ENCODE data around the gene MRPL16. TPM values are rescaled to one million over a fixed set of nuclear protein-coding genes. Genes with fewer than 3 reads are reported as not detected.
A peak's percentile ranks its signal among the peaks of the same experiment; 100 is the strongest.

The MRPL16 gene
- total and polyA plus RNA-seq, 2 of the 13 experiments (the other 11 are each of a cell fraction or from before 2014, with no cell fraction given) = 45.3 to 62.6 TPM

DNA sequence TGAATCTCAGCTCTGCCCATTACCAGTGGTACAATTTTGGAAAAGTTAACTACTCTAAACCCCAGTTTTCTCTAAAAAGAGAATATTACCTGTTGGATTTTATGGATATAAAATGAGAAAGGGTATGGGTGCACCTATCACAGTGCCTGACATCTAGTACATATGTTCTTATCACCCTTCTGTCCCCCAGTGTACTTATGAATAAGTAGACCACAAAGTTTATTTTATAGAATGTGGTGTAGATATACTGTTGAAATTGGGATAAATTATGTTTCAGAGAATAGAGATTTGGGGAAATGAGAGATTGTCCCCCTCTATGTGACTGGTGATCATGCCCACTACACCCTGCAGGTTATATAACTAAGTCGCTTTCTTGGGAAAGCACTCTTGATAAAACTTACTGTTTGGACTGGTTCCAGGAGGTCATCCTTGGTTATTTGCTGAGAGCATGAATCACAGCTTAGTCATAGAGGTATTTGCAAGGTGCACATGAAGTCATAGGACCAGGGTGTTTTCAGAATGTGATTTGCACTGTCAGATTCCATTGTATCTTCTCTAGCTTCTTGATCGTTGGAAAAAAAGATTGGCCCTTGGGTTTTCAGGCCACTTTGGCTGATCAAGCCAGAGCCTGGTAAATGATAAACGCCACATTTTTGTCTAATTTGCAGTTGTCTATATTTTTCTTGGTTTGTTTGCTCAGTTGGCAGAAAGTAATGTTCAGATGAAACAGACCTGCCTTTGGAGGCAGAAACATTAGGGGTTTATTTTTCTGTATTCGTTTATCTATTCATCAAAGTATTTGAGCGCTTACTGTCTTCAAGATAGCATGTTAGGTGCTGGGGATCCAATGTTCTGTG is 34.1 kb downstream of the MRPL16 start (continued):
- TF ChIP-seq, protein P1, sequence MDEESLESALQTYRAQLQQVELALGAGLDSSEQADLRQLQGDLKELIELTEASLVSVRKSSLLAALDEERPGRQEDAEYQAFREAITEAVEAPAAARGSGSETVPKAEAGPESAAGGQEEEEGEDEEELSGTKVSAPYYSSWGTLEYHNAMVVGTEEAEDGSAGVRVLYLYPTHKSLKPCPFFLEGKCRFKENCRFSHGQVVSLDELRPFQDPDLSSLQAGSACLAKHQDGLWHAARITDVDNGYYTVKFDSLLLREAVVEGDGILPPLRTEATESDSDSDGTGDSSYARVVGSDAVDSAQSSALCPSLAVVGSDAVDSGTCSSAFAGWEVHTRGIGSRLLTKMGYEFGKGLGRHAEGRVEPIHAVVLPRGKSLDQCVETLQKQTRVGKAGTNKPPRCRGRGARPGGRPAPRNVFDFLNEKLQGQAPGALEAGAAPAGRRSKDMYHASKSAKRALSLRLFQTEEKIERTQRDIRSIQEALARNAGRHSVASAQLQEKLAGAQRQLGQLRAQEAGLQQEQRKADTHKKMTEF (CRISPR knock-in tag; IDR thresholded peaks at IDR 0.05) = peak; percentile 32; the same call in 1 of the 2 replicates
- no peak for TF ChIP-seq ZNF136 (CRISPR knock-in tag; IDR thresholded peaks at IDR 0.05; ENCODE audit: low read depth)
- peak; percentile 50 for TF ChIP-seq MED1 (CRISPR knock-in tag; IDR thresholded peaks at IDR 0.05)
- no peak for TF ChIP-seq ZNF367 (CRISPR knock-in tag; IDR thresholded peaks at IDR 0.05; ENCODE audit: borderline replicate concordance)
- TF ChIP-seq GATAD2A (CRISPR knock-in tag; IDR thresholded peaks at IDR 0.05) = peak; percentile 85
- TF ChIP-seq, protein P2, sequence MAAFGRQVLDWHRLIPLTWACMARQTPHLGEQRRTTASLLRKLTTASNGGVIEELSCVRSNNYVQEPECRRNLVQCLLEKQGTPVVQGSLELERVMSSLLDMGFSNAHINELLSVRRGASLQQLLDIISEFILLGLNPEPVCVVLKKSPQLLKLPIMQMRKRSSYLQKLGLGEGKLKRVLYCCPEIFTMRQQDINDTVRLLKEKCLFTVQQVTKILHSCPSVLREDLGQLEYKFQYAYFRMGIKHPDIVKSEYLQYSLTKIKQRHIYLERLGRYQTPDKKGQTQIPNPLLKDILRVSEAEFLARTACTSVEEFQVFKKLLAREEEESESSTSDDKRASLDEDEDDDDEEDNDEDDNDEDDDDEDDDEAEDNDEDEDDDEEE (CRISPR knock-in tag; IDR thresholded peaks at IDR 0.05) = no peak
- 0 out of 2 replicates have a peak, but pooled peaks have one; percentile 30 for TF ChIP-seq HNF4A (CRISPR knock-in tag; IDR thresholded peaks at IDR 0.05)
- TF ChIP-seq, protein P3, sequence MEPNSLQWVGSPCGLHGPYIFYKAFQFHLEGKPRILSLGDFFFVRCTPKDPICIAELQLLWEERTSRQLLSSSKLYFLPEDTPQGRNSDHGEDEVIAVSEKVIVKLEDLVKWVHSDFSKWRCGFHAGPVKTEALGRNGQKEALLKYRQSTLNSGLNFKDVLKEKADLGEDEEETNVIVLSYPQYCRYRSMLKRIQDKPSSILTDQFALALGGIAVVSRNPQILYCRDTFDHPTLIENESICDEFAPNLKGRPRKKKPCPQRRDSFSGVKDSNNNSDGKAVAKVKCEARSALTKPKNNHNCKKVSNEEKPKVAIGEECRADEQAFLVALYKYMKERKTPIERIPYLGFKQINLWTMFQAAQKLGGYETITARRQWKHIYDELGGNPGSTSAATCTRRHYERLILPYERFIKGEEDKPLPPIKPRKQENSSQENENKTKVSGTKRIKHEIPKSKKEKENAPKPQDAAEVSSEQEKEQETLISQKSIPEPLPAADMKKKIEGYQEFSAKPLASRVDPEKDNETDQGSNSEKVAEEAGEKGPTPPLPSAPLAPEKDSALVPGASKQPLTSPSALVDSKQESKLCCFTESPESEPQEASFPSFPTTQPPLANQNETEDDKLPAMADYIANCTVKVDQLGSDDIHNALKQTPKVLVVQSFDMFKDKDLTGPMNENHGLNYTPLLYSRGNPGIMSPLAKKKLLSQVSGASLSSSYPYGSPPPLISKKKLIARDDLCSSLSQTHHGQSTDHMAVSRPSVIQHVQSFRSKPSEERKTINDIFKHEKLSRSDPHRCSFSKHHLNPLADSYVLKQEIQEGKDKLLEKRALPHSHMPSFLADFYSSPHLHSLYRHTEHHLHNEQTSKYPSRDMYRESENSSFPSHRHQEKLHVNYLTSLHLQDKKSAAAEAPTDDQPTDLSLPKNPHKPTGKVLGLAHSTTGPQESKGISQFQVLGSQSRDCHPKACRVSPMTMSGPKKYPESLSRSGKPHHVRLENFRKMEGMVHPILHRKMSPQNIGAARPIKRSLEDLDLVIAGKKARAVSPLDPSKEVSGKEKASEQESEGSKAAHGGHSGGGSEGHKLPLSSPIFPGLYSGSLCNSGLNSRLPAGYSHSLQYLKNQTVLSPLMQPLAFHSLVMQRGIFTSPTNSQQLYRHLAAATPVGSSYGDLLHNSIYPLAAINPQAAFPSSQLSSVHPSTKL (CRISPR knock-in tag; IDR thresholded peaks at IDR 0.05) = peak; percentile 90
- TF ChIP-seq, protein P4, sequence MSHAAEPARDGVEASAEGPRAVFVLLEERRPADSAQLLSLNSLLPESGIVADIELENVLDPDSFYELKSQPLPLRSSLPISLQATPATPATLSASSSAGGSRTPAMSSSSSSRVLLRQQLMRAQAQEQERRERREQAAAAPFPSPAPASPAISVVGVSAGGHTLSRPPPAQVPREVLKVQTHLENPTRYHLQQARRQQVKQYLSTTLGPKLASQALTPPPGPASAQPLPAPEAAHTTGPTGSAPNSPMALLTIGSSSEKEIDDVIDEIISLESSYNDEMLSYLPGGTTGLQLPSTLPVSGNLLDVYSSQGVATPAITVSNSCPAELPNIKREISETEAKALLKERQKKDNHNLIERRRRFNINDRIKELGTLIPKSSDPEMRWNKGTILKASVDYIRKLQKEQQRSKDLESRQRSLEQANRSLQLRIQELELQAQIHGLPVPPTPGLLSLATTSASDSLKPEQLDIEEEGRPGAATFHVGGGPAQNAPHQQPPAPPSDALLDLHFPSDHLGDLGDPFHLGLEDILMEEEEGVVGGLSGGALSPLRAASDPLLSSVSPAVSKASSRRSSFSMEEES (CRISPR knock-in tag; IDR thresholded peaks at IDR 0.05) = peak; percentile 73
- peak; percentile 46; the same call in 1 of the 2 replicates for TF ChIP-seq BHLHE40 (IDR thresholded peaks at IDR 0.05; ENCODE audit: low read length)
- TF ChIP-seq, protein P5, sequence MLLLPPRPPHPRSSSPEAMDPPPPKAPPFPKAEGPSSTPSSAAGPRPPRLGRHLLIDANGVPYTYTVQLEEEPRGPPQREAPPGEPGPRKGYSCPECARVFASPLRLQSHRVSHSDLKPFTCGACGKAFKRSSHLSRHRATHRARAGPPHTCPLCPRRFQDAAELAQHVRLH (CRISPR knock-in tag; IDR thresholded peaks at IDR 0.05; ENCODE audit: borderline replicate concordance, low read depth) = no peak
- TF ChIP-seq ZNF205 (CRISPR knock-in tag; IDR thresholded peaks at IDR 0.05) = 0 out of 2 replicates have a peak, but pooled peaks have one; percentile 48
- peak; percentile 66 for TF ChIP-seq SAP130 (CRISPR knock-in tag; IDR thresholded peaks at IDR 0.05; ENCODE audit: low read depth)
- TF ChIP-seq MAFF (IDR thresholded peaks at IDR 0.05; ENCODE audit: low read depth, low read length) = peak; percentile 51
- TF ChIP-seq, protein P6, sequence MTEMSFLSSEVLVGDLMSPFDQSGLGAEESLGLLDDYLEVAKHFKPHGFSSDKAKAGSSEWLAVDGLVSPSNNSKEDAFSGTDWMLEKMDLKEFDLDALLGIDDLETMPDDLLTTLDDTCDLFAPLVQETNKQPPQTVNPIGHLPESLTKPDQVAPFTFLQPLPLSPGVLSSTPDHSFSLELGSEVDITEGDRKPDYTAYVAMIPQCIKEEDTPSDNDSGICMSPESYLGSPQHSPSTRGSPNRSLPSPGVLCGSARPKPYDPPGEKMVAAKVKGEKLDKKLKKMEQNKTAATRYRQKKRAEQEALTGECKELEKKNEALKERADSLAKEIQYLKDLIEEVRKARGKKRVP (CRISPR knock-in tag; IDR thresholded peaks at IDR 0.05) = peak in 1 of 2 experiments; percentile 27; a peak in 1 of 4 replicates
